OCI-LY7 (cell line): ENCODE measurements around the gene CYP4V2.

Source experiments
- EZH2phosphoT487 ChIP-seq: fragments of 200-600 bp; sonication (generic); IDR thresholded peaks from 2 replicates; pipeline ENCODE4 v1.6.1; 2018; ENCODE audit warnings: low read depth, borderline replicate concordance, mild to moderate bottlenecking, mixed run types, antibody characterized with exemption, low read length, moderate library complexity, mixed read lengths
- TF ChIP-seq, protein P1 (sequence below): fragments of 200-600 bp; sonication (generic); conservative IDR thresholded peaks from 2 replicates; pipeline ENCODE4 v1.5.1; 2014; ENCODE audit warnings: mild to moderate bottlenecking, antibody characterized with exemption, low read length, moderate library complexity, mixed read lengths

DNA sequence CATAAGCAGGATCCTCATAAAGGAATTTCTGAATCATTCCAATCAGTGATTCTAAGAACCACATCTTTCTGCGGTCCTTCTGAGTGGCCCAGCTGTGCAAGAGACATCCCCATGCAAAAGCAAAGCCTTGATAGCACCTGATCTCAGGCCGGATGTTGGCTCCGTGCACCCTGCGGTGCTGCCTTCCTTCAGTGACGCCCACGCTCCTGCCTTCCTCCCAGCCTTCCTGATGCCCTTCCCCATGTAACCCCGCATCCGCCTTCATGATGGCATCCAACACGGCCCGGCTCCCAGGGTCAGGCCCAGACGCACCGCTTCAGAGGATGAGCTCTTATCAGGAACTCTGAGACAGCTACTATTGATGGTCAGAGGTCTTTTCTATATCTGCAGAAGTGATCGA, 20.4 kb upstream of the CYP4V2 start:
- TF ChIP-seq, protein P1, sequence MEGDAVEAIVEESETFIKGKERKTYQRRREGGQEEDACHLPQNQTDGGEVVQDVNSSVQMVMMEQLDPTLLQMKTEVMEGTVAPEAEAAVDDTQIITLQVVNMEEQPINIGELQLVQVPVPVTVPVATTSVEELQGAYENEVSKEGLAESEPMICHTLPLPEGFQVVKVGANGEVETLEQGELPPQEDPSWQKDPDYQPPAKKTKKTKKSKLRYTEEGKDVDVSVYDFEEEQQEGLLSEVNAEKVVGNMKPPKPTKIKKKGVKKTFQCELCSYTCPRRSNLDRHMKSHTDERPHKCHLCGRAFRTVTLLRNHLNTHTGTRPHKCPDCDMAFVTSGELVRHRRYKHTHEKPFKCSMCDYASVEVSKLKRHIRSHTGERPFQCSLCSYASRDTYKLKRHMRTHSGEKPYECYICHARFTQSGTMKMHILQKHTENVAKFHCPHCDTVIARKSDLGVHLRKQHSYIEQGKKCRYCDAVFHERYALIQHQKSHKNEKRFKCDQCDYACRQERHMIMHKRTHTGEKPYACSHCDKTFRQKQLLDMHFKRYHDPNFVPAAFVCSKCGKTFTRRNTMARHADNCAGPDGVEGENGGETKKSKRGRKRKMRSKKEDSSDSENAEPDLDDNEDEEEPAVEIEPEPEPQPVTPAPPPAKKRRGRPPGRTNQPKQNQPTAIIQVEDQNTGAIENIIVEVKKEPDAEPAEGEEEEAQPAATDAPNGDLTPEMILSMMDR: no peak
- TF ChIP-seq EZH2phosphoT487: no peak
